Astrocyte of the spinal cord (primary cell): ENCODE data around the gene SZT2.
"Not testable (repeated sequence)": the region's sequence is repeated elsewhere in the genome, so short reads cannot be mapped to it uniquely, and the experiment has no call there.

Source experiments
- DNase-seq: peaks from one replicate; pipeline ENCODE4 v3.0.0; 2011; ENCODE audit warnings: low read depth, low spot score
- H3K4me3 ChIP-seq: 2 replicates; pipeline ENCODE4 v1.5.1; 2011; ENCODE audit warnings: low read depth, mild to moderate bottlenecking, low read length, moderate library complexity
- CTCF ChIP-seq: IDR thresholded peaks from 2 replicates; pipeline ENCODE4 v1.5.1; 2012; ENCODE audit warnings: low read depth, mild to moderate bottlenecking, low read length, inconsistent platforms
- in situ Hi-C: cut with HindIII; loops from 2 replicates; pipeline ENCODE4 v1.10.0; 2017; ENCODE audit warnings: low sequenced_read_pairs

The SZT2 gene

GRCh38 chr1:43367026-43367903, 22.4 kb upstream of the SZT2 start:
- no peak for TF ChIP-seq CTCF
- peak overlapping the region; percentile 81 for H3K4me3 ChIP-seq
- DNase-seq: no peak
- in situ Hi-C loops: no loop called here

GRCh38 chr1:43367904-43368645, 21.6 kb upstream of the SZT2 start, which contains the start of gene ELOVL1:
ELOVL1 (minus strand) TSS chr1:43368011; CDS start chr1:43365609, 2,402 bp downstream.
- peak; percentile 88 for DNase-seq
- H3K4me3 ChIP-seq: peak within 1 kb of the TSS; percentile 81
- in situ Hi-C loops: no loop called here
- TF ChIP-seq CTCF: peak; percentile 29

- H3K4me3 ChIP-seq: peak overlapping the region; percentile 81
- in situ Hi-C loops: no loop called here
- TF ChIP-seq CTCF: no peak
- DNase-seq: no peak
These were observed 21.1 kb upstream of the SZT2 start for GRCh38 chr1:43368646-43369020.

- DNase-seq, H3K4me3 ChIP-seq, in situ Hi-C loops: not testable (repeated sequence)
These were observed 19.9 kb upstream of the SZT2 start for GRCh38 chr1:43369779-43370178.

- DNase-seq: no peak
- in situ Hi-C loops: no loop called here
- no peak for TF ChIP-seq CTCF
- H3K4me3 ChIP-seq: no peak overlapping the region
These were observed 19.1 kb upstream of the SZT2 start for GRCh38 chr1:43370564-43370963.

- in situ Hi-C loops: no loop called here
- no peak overlapping the region for H3K4me3 ChIP-seq
- no peak for TF ChIP-seq CTCF
- no peak for DNase-seq
These were observed 17.5 kb upstream of the SZT2 start for GRCh38 chr1:43372172-43372571.
